SK-N-SH (cell line): ENCODE results near the gene ITFG2.
"Not testable (repeated sequence)": the region's sequence is repeated elsewhere in the genome, so short reads cannot be mapped to it uniquely, and the experiment has no call there.

ENCODE experiments used
- CHD2 ChIP-seq: fragments of 150-350 bp; IDR thresholded peaks from 2 replicates; pipeline ENCODE4 v1.6.1; 2018; ENCODE audit warnings: low read length; ENCODE audit not compliant: partially characterized antibody
- CTCF ChIP-seq: fragments of 200-600 bp; sonication (generic); IDR thresholded peaks from 2 replicates; pipeline ENCODE4 v1.6.1; 2017; ENCODE audit warnings: antibody characterized with exemption, mild to moderate bottlenecking, moderate library complexity
- ELF1 ChIP-seq: IDR thresholded peaks from 2 replicates; pipeline ENCODE4 v1.4.0; 2012
- FOXM1 ChIP-seq: IDR thresholded peaks from 2 replicates; pipeline ENCODE4 v1.4.0; 2012; ENCODE audit warnings: low read depth, mild to moderate bottlenecking
- MAX ChIP-seq: IDR thresholded peaks from 2 replicates; pipeline ENCODE4 v1.4.0; 2012; ENCODE audit warnings: low read depth
- MEF2A ChIP-seq: IDR thresholded peaks from 2 replicates; pipeline ENCODE4 v1.4.0; 2012; ENCODE audit warnings: low read depth, borderline replicate concordance
- MXI1 ChIP-seq: IDR thresholded peaks from 2 replicates; pipeline ENCODE4 v1.6.1; 2012; ENCODE audit warnings: mild to moderate bottlenecking, low read depth, low read length, improper control_type of control experiment
- POLR2AphosphoS5 ChIP-seq: IDR thresholded peaks from 2 replicates; pipeline ENCODE4 v1.6.1; 2012; ENCODE audit warnings: low read depth, low read length
- RAD21 ChIP-seq: IDR thresholded peaks from 2 replicates; pipeline ENCODE4 v1.6.1; 2012; ENCODE audit warnings: mild to moderate bottlenecking, low read length
- RCOR1 ChIP-seq: fragments of 150-350 bp; IDR thresholded peaks from 2 replicates; pipeline ENCODE4 v1.6.1; 2017; ENCODE audit warnings: antibody characterized with exemption, low read length
- REST ChIP-seq: IDR thresholded peaks from 2 replicates; pipeline ENCODE4 v1.6.1; 2012; ENCODE audit warnings: mild to moderate bottlenecking, low read depth, low read length, moderate library complexity
- SMC3 ChIP-seq: IDR thresholded peaks from 2 replicates; pipeline ENCODE4 v1.6.1; 2012; ENCODE audit warnings: low read depth, low read length, improper control_type of control experiment
- TAF1 ChIP-seq: IDR thresholded peaks from 2 replicates; pipeline ENCODE4 v1.6.1; 2012; ENCODE audit warnings: low read depth, mild to moderate bottlenecking, low read length, moderate library complexity, borderline replicate concordance
- USF1 ChIP-seq: IDR thresholded peaks from 2 replicates; pipeline ENCODE4 v1.4.0; 2012; ENCODE audit warnings: low read depth, borderline replicate concordance

- TF ChIP-seq CTCF, POLR2AphosphoS5, MAX, TAF1, FOXM1, MEF2A, SMC3, MXI1, RAD21, ELF1, RCOR1, USF1, CHD2, REST: not testable (repeated sequence)
Measured at GRCh38 chr12:2863402-2863801, 50.9 kb downstream of the ITFG2 start.
